HG03558 (cell line): ENCODE data around the gene CSNK1E.

ENCODE experiments used
- ATAC-seq: cut with Tn5 transposase; IDR thresholded peaks from one replicate; pipeline ENCODE4 v1.9.1; 2021; ENCODE audit warnings: moderate number of reproducible peaks; ENCODE audit not compliant: unreplicated experiment; ENCODE audit errors: extremely low read depth

CSNK1E gene

GRCh38 chr22:38286915-38287669 lies 30.1 kb downstream of the CSNK1E start:
- ATAC-seq: no peak

GRCh38 chr22:38285018-38285417 lies 32.2 kb downstream of the CSNK1E start:
- no peak for ATAC-seq

- no peak for ATAC-seq
These were observed 33.2 kb downstream of the CSNK1E start for GRCh38 chr22:38284042-38284402.

- no peak for ATAC-seq
These were observed 34.8 kb downstream of the CSNK1E start for GRCh38 chr22:38282397-38282796.

GRCh38 chr22:38276166-38276565 lies 41.1 kb downstream of the CSNK1E start:
- no peak for ATAC-seq

- ATAC-seq: no peak
These were observed 44.0 kb downstream of the CSNK1E start for GRCh38 chr22:38273135-38273826.

GRCh38 chr22:38272373-38273134 lies 44.7 kb downstream of the CSNK1E start, which contains the start of gene TMEM184B:
Gene TMEM184B, minus strand, starts transcription at chr22:38273010. Its CDS starts 25,049 bp downstream, at chr22:38247961.
- ATAC-seq: no peak

GRCh38 chr22:38271927-38272372 lies 45.3 kb downstream of the CSNK1E start:
- ATAC-seq: no peak

- ATAC-seq: no peak
These were observed 46.1 kb downstream of the CSNK1E start for GRCh38 chr22:38271101-38271500.

GRCh38 chr22:38270091-38270992 lies 46.9 kb downstream of the CSNK1E start:
- ATAC-seq: no peak

GRCh38 chr22:38269466-38269865 lies 47.8 kb downstream of the CSNK1E start:
- ATAC-seq: no peak

- no peak for ATAC-seq
These were observed 50.1 kb downstream of the CSNK1E start for GRCh38 chr22:38267086-38267485.

- ATAC-seq: no peak
These were observed 51.1 kb downstream of the CSNK1E start for GRCh38 chr22:38266120-38266519.

- ATAC-seq: no peak
These were observed 52.9 kb downstream of the CSNK1E start for GRCh38 chr22:38264322-38264843.

- no peak for ATAC-seq
These were observed 55.0 kb downstream of the CSNK1E start for GRCh38 chr22:38262051-38262795.

- ATAC-seq: no peak
These were observed 56.2 kb downstream of the CSNK1E start for GRCh38 chr22:38260761-38261681.

GRCh38 chr22:38259370-38259769 lies 57.9 kb downstream of the CSNK1E start:
- ATAC-seq: no peak

- ATAC-seq: no peak
These were observed 58.3 kb downstream of the CSNK1E start for GRCh38 chr22:38258895-38259294.
